OCI-M1 (cell line): ENCODE measurements around the gene PCDHA10.

Source experiments
- DNase-seq: peaks from one replicate; lab custom pipeline; 2025; lab: John Stamatoyannopoulos, UW

Gene PCDHA10

DNA sequence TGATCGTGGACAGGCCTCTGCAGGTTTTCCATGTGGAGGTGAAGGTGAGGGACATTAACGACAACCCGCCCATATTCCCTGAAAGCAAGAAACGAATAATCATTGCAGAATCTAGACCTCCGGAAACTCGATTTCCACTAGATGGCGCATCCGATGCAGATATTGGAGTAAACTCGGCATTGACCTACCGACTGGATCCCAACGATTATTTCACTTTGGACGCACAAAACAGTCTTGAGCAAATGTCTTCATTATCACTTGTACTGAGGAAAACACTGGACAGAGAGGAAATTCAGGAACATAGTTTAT is 26.8 kb downstream of the PCDHA10 start:
- DNase-seq, result no peak

DNA sequence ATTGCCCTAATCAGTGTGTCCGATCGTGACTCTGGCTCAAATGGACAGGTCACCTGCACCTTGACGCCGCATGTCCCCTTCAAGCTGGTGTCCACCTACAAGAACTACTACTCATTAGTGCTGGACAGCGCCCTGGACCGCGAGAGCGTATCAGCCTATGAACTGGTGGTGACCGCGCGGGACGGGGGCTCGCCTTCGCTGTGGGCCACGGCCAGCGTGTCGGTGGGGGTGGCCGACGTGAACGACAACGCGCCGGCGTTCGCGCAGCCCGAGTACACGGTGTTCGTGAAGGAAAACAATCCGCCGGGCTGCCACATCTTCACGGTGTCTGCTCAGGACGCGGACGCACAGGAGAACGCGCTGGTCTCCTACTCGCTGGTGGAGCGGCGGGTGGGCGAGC is 27.7 kb downstream of the PCDHA10 start:
- no peak for DNase-seq

DNA sequence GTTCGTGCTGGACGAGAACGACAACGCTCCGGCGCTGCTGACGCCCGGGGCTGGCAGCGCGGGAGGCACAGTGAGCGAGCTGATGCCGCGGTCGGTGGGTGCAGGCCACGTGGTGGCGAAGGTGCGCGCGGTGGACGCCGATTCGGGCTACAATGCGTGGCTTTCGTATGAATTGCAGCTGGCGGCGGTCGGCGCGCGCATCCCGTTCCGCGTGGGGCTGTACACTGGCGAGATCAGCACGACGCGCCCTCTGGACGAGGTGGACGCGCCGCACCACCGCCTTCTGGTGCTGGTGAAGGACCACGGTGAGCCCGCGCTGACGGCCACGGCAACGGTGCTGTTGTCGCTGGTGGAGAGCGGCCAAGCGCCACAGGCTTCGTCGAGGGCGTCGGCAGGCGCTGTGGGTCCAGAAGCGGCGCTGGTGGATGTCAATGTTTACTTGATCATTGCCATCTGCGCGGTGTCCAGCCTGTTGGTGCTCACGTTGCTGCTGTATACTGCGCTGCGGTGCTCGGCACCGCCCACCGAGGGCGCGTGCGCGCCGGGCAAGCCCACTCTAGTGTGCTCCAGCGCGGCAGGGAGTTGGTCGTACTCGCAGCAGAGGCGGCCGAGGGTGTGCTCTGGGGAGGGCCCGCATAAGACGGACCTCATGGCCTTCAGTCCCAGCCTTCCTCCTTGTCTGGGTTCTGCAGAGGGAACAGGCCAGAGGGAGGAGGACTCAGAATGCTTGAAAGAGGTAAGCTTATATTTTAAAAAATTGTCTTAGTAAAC is 28.4 kb downstream of the PCDHA10 start:
- no peak for DNase-seq

DNA sequence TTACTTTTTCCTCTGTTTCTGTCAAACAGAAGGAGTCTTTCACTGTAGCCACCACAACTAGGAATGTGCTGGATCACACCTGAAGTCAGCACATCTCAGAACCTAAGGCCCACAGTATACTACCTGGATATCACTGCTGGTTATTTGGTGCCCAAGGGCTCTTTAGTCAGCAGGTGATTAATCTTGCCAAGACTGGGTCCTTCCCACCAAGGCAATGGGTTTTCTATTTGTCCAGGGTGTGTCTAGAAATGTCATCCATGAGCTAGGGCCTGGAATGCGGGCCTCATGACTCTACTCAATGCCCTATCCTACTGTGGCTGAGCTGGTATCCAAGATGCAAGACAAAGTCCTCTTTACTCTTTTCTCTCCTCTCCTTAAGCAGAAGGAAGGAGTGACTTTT is 60.6 kb downstream of the PCDHA10 start:
- no peak for DNase-seq
